Measurements from ENCODE around the gene RAC3.

RAC3 gene

GRCh38 chr17:82058230-82058854, 26.9 kb downstream of the RAC3 start:
- DNase-seq, result no peak

- no peak for DNase-seq
These were observed 27.4 kb downstream of the RAC3 start for GRCh38 chr17:82058855-82059249.

GRCh38 chr17:82059272-82060000, 28.0 kb downstream of the RAC3 start:
- no peak for DNase-seq

GRCh38 chr17:82060001-82060380, 28.5 kb downstream of the RAC3 start:
- no peak for DNase-seq

GRCh38 chr17:82060614-82061013, 29.1 kb downstream of the RAC3 start:
- no peak for DNase-seq

GRCh38 chr17:82061047-82061925, 29.8 kb downstream of the RAC3 start:
- no peak for DNase-seq

GRCh38 chr17:82062076-82062983, 30.9 kb downstream of the RAC3 start:
- no peak for DNase-seq

- DNase-seq, result no peak
These were observed 31.5 kb downstream of the RAC3 start for GRCh38 chr17:82062984-82063368.

- DNase-seq, result no peak
These were observed 32.2 kb downstream of the RAC3 start for GRCh38 chr17:82063424-82064415.

GRCh38 chr17:82064433-82065192, 33.1 kb downstream of the RAC3 start:
- no peak for DNase-seq

- DNase-seq, result no peak
These were observed 33.7 kb downstream of the RAC3 start for GRCh38 chr17:82065193-82065637.

GRCh38 chr17:82065638-82066303, 34.3 kb downstream of the RAC3 start, which contains the start of gene DUS1L:
DUS1L (minus strand) TSS chr17:82065804; CDS start chr17:82065059, 745 bp downstream.
- DNase-seq, result peak; percentile 93

GRCh38 chr17:82070611-82071010, 39.1 kb downstream of the RAC3 start:
- DNase-seq, result no peak

GRCh38 chr17:82072827-82073226, 41.3 kb downstream of the RAC3 start:
- no peak for DNase-seq

- no peak for DNase-seq
These were observed 42.0 kb downstream of the RAC3 start for GRCh38 chr17:82073446-82073845.

GRCh38 chr17:82076018-82076784, 44.7 kb downstream of the RAC3 start:
- DNase-seq, result no peak

- no peak for DNase-seq
These were observed 45.5 kb downstream of the RAC3 start for GRCh38 chr17:82076785-82077591.
